Liver (tissue), 3 donors: ENCODE data around the gene CREB5.

ENCODE experiments used
- FOXA1 ChIP-seq: IDR thresholded peaks from 2 replicates; pipeline ENCODE4 v1.6.1; 2016; ENCODE audit warnings: antibody characterized with exemption
- MAX ChIP-seq: IDR thresholded peaks from 2 replicates; pipeline ENCODE4 v1.6.1; 2016; ENCODE audit warnings: antibody characterized with exemption
- NR2F2 ChIP-seq: IDR thresholded peaks from 2 replicates; pipeline ENCODE4 v1.6.1; 2016; ENCODE audit warnings: antibody characterized with exemption
- SP1 ChIP-seq: IDR thresholded peaks from 2 replicates; pipeline ENCODE4 v1.6.1; 2018; ENCODE audit warnings: antibody characterized with exemption, mild to moderate bottlenecking
- TAF1 ChIP-seq: conservative IDR thresholded peaks from 2 replicates; pipeline ENCODE4 v1.6.1; 2016; ENCODE audit warnings: antibody characterized with exemption, mild to moderate bottlenecking
- TF ChIP-seq, protein P1 (sequence below): IDR thresholded peaks from 2 replicates; pipeline ENCODE4 v1.6.1; 2016; ENCODE audit warnings: antibody characterized with exemption
- TF ChIP-seq, protein P2 (sequence below): fragments of 150-350 bp; IDR thresholded peaks from 2 replicates; pipeline ENCODE4 v1.5.1; 2017; ENCODE audit warnings: improper control_type of control experiment, low read depth, low read length; ENCODE audit not compliant: missing input control
- TF ChIP-seq, protein P3 (sequence below): IDR thresholded peaks from 2 replicates; pipeline ENCODE4 v1.6.1; 2016; ENCODE audit warnings: antibody characterized with exemption, mild to moderate bottlenecking
- donor health status: healthy.
- donor health status: healthy.

DNA sequence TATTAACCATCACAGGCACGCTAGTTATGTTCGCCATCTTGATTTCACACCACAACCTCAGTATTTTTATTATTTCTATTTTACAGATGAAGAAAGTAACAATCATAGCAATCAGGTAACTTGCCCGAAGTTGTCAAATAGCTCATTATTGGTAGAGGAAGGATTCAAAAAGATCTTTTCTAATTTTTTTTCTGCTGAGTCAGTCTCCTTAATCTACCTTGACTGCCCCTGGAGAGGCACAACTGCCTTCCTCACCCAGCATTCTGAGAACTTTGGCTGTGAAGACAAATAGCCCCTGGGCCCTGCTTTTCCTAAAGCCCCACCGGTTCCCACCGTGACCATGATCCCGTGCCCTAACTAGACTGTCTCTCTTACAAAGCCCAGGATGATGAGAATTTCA is 446.6 kb downstream of the CREB5 start:
- TF ChIP-seq, protein P1, sequence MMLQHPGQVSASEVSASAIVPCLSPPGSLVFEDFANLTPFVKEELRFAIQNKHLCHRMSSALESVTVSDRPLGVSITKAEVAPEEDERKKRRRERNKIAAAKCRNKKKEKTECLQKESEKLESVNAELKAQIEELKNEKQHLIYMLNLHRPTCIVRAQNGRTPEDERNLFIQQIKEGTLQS = no peak
- TF ChIP-seq FOXA1 (no peak), MAX (no peak), SP1 (no peak), NR2F2 (no peak), TAF1 (no peak)
- TF ChIP-seq, protein P2, sequence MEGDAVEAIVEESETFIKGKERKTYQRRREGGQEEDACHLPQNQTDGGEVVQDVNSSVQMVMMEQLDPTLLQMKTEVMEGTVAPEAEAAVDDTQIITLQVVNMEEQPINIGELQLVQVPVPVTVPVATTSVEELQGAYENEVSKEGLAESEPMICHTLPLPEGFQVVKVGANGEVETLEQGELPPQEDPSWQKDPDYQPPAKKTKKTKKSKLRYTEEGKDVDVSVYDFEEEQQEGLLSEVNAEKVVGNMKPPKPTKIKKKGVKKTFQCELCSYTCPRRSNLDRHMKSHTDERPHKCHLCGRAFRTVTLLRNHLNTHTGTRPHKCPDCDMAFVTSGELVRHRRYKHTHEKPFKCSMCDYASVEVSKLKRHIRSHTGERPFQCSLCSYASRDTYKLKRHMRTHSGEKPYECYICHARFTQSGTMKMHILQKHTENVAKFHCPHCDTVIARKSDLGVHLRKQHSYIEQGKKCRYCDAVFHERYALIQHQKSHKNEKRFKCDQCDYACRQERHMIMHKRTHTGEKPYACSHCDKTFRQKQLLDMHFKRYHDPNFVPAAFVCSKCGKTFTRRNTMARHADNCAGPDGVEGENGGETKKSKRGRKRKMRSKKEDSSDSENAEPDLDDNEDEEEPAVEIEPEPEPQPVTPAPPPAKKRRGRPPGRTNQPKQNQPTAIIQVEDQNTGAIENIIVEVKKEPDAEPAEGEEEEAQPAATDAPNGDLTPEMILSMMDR = no peak
- TF ChIP-seq, protein P3, sequence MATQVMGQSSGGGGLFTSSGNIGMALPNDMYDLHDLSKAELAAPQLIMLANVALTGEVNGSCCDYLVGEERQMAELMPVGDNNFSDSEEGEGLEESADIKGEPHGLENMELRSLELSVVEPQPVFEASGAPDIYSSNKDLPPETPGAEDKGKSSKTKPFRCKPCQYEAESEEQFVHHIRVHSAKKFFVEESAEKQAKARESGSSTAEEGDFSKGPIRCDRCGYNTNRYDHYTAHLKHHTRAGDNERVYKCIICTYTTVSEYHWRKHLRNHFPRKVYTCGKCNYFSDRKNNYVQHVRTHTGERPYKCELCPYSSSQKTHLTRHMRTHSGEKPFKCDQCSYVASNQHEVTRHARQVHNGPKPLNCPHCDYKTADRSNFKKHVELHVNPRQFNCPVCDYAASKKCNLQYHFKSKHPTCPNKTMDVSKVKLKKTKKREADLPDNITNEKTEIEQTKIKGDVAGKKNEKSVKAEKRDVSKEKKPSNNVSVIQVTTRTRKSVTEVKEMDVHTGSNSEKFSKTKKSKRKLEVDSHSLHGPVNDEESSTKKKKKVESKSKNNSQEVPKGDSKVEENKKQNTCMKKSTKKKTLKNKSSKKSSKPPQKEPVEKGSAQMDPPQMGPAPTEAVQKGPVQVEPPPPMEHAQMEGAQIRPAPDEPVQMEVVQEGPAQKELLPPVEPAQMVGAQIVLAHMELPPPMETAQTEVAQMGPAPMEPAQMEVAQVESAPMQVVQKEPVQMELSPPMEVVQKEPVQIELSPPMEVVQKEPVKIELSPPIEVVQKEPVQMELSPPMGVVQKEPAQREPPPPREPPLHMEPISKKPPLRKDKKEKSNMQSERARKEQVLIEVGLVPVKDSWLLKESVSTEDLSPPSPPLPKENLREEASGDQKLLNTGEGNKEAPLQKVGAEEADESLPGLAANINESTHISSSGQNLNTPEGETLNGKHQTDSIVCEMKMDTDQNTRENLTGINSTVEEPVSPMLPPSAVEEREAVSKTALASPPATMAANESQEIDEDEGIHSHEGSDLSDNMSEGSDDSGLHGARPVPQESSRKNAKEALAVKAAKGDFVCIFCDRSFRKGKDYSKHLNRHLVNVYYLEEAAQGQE = no peak
